Breast epithelium (tissue), 4 donors: ENCODE data around the gene STRN3. TPM values are rescaled to one million over a fixed set of nuclear protein-coding genes. Genes with fewer than 3 reads are reported as not detected.

Experiments
- DNase-seq, 2 donors: peaks; one replicate each; pipeline ENCODE4 v3.0.0-alpha.2; 2019; ENCODE audit warnings: low spot score in 2 of 2
- H3K27ac ChIP-seq, 2 donors: fragments of 200-600 bp; sonication (generic) in 1 of 2; one replicate each; pipeline ENCODE4 v1.5.1; 2016 to 2019; ENCODE audit warnings: mild to moderate bottlenecking in 1 of 2
- H3K27me3 ChIP-seq, 2 donors: fragments of 200-600 bp; sonication (generic) in 1 of 2; one replicate each; pipeline versions ENCODE4 v1.5.1 to v1.6.0; 2017 to 2019; ENCODE audit warnings: control low read depth in 1 of 2, mild to moderate bottlenecking in 1 of 2
- H3K36me3 ChIP-seq: fragments of 200-600 bp; one replicate; pipeline ENCODE4 v1.5.1; 2019
- H3K4me1 ChIP-seq, 2 donors: fragments of 200-600 bp; sonication (generic); one replicate each; pipeline ENCODE4 v1.5.1; 2016 to 2019; ENCODE audit warnings: control low read depth in 1 of 2
- H3K4me3 ChIP-seq, 3 donors: fragments of 200-600 bp; sonication (generic); 1 replicate in 2 of 3; 2 replicates in 1 of 3; pipeline ENCODE4 v1.5.1; 2016 to 2019; ENCODE audit warnings: mild to moderate bottlenecking in 3 of 3, moderate library complexity in 2 of 3
- H3K9me3 ChIP-seq, 2 donors: fragments of 200-600 bp; sonication (generic) in 1 of 2; one replicate each; pipeline ENCODE4 v1.5.1; 2016 to 2019; ENCODE audit warnings: control low read depth in 1 of 2
- CTCF ChIP-seq, 3 donors: fragments of 450-650 bp; IDR thresholded peaks; one replicate each; pipeline ENCODE4 v1.5.1; 2016 to 2017; ENCODE audit warnings: antibody characterized with exemption in 3 of 3, mild to moderate bottlenecking in 3 of 3, moderate library complexity in 3 of 3
- POLR2A ChIP-seq: fragments of 450-650 bp; IDR thresholded peaks from one replicate; pipeline ENCODE4 v1.6.1; 2016; ENCODE audit warnings: antibody characterized with exemption, mild to moderate bottlenecking, moderate library complexity
- POLR2AphosphoS5 ChIP-seq, 3 donors: sonication (generic); formaldehyde crosslinking; IDR thresholded peaks; one replicate each; pipeline ENCODE4 v1.6.1; 2017; ENCODE audit warnings: antibody characterized with exemption in 3 of 3
- intact Hi-C: fragments of 100-400 bp; cut with DNase I; formaldehyde crosslinking; loops from one replicate; pipeline ENCODE4 v1.15.1; 2023; ENCODE audit warnings: low total_unique reads
- total RNA-seq, 3 donors: library from RNA; depleted of rRNA; stranded (reverse); fragments of >200 nt; gene quantifications; one replicate each; pipeline ENCODE4 v1.1.0, GENCODE V29; 2016

Gene STRN3
- total RNA-seq, 3 donors from 2014 or later: 43.5 to 60.7 (median 43.6) TPM

GRCh38 chr14:30960216-30960615, 66.0 kb downstream of the STRN3 start:
- peaks cover 8 to 10% of the 10 kb centered on the region in 2 donors for H3K9me3 ChIP-seq
- no peak overlapping the region for H3K27ac ChIP-seq
- H3K4me3 ChIP-seq: no peak overlapping the region
- intact Hi-C loops: no loop called here
- DNase-seq: no peak
- no peaks in the 10 kb centered on the region for H3K4me1 ChIP-seq
- no peaks in the 10 kb centered on the region for H3K36me3 ChIP-seq
- H3K27me3 ChIP-seq: no peaks in the 10 kb centered on the region
- TF ChIP-seq POLR2A (no peak), CTCF (IDR thresholded peaks at IDR 0.05) (no peak)

- no peak overlapping the region for H3K27ac ChIP-seq
- no peaks in the 10 kb centered on the region for H3K9me3 ChIP-seq
- no peaks in the 10 kb centered on the region for H3K27me3 ChIP-seq
- TF ChIP-seq POLR2A (no peak), CTCF (IDR thresholded peaks at IDR 0.05) (no peak), POLR2AphosphoS5 (IDR thresholded peaks at IDR 0.05) (no peak)
- intact Hi-C loops: no loop called here
- no peak overlapping the region for H3K4me3 ChIP-seq
- no peaks in the 10 kb centered on the region for H3K36me3 ChIP-seq
- H3K4me1 ChIP-seq: no peaks in the 10 kb centered on the region
- DNase-seq: no peak
These were observed 67.4 kb downstream of the STRN3 start for GRCh38 chr14:30958555-30959407.

GRCh38 chr14:30957813-30958370, 68.3 kb downstream of the STRN3 start:
- Histone ChIP-seq H3K36me3 (no peaks in the 10 kb centered on the region), H3K27ac (no peak overlapping the region), H3K4me1 (no peaks in the 10 kb centered on the region), H3K27me3 (no peaks in the 10 kb centered on the region), H3K9me3 (no peaks in the 10 kb centered on the region), H3K4me3 (no peak overlapping the region)
- no peak for DNase-seq
- intact Hi-C loops: no loop called here
- TF ChIP-seq POLR2AphosphoS5 (IDR thresholded peaks at IDR 0.05) (no peak), POLR2A (no peak), CTCF (IDR thresholded peaks at IDR 0.05) (no peak)

GRCh38 chr14:30949651-30950050, 76.5 kb downstream of the STRN3 start:
- Histone ChIP-seq H3K27ac (no peak overlapping the region), H3K4me1 (no peaks in the 10 kb centered on the region), H3K9me3 (no peaks in the 10 kb centered on the region), H3K27me3 (no peaks in the 10 kb centered on the region), H3K36me3 (peaks cover 8% of the 10 kb centered on the region), H3K4me3 (no peak overlapping the region)
- intact Hi-C loops: no loop called here
- DNase-seq: no peak
- no peak for TF ChIP-seq POLR2A
- no peak for TF ChIP-seq CTCF (IDR thresholded peaks at IDR 0.05)
- TF ChIP-seq POLR2AphosphoS5 (IDR thresholded peaks at IDR 0.05): no peak

- no peak overlapping the region for H3K27ac ChIP-seq
- TF ChIP-seq CTCF (IDR thresholded peaks at IDR 0.05) (no peak), POLR2AphosphoS5 (IDR thresholded peaks at IDR 0.05) (no peak), POLR2A (no peak)
- no peak for DNase-seq
- H3K4me1 ChIP-seq: no peaks in the 10 kb centered on the region
- intact Hi-C loops: no loop called here
- H3K9me3 ChIP-seq: no peaks in the 10 kb centered on the region
- H3K36me3 ChIP-seq: peaks cover 8% of the 10 kb centered on the region
- no peak overlapping the region for H3K4me3 ChIP-seq
- no peaks in the 10 kb centered on the region for H3K27me3 ChIP-seq
These were observed 82.5 kb downstream of the STRN3 start for GRCh38 chr14:30943694-30944093.
